Stimulated activated CD8-positive, alpha-beta memory T cell treated with anti-CD3 and anti-CD28 coated beads, Interleukin-4, amount 100 ng/mL, for 4 hours (primary cell): ENCODE measurements around the gene PDIA2.

Experiments
- DNase-seq, 2 donors: peaks; one replicate each; pipeline ENCODE4 v3.0.0-alpha.2; 2020; ENCODE audit warnings: low read depth in 2 of 2, low spot score in 1 of 2

The PDIA2 gene

GRCh38 chr16:296806-297510 lies 14.0 kb downstream of the PDIA2 start:
- DNase-seq, result no peak

GRCh38 chr16:297832-298231 lies 14.9 kb downstream of the PDIA2 start:
- no peak for DNase-seq

GRCh38 chr16:301235-301634 lies 18.3 kb downstream of the PDIA2 start:
- DNase-seq, result no peak

GRCh38 chr16:301950-302349 lies 19.0 kb downstream of the PDIA2 start:
- DNase-seq, result no peak

- DNase-seq, result no peak
These were observed 21.0 kb downstream of the PDIA2 start for GRCh38 chr16:303760-304505.

- DNase-seq, result no peak
These were observed 23.1 kb downstream of the PDIA2 start for GRCh38 chr16:305916-306626.

GRCh38 chr16:306911-307370 lies 24.0 kb downstream of the PDIA2 start:
- DNase-seq, result no peak

GRCh38 chr16:307691-308312 lies 24.8 kb downstream of the PDIA2 start:
- no peak for DNase-seq

- no peak for DNase-seq
These were observed 26.5 kb downstream of the PDIA2 start for GRCh38 chr16:309476-309875.

- no peak for DNase-seq
These were observed 28.8 kb downstream of the PDIA2 start for GRCh38 chr16:311725-312124.

- no peak for DNase-seq
These were observed 31.4 kb downstream of the PDIA2 start for GRCh38 chr16:314351-314750.

- DNase-seq, result no peak
These were observed 31.9 kb downstream of the PDIA2 start for GRCh38 chr16:314795-315299.

GRCh38 chr16:316741-317464 lies 33.9 kb downstream of the PDIA2 start:
- DNase-seq, result no peak

- DNase-seq, result no peak
These were observed 34.6 kb downstream of the PDIA2 start for GRCh38 chr16:317583-317982.

GRCh38 chr16:318628-319027 lies 35.7 kb downstream of the PDIA2 start:
- no peak for DNase-seq

GRCh38 chr16:320206-320605 lies 37.2 kb downstream of the PDIA2 start:
- no peak for DNase-seq

GRCh38 chr16:321532-321931 lies 38.6 kb downstream of the PDIA2 start:
- no peak for DNase-seq

- no peak for DNase-seq
These were observed 39.6 kb downstream of the PDIA2 start for GRCh38 chr16:322476-323143.

GRCh38 chr16:324201-324450 lies 41.2 kb downstream of the PDIA2 start:
- no peak for DNase-seq
